ENCODE results near the gene FRMD1. TPM values are rescaled to one million over a fixed set of nuclear protein-coding genes. Genes with fewer than 3 reads are reported as not detected.

Gene FRMD1
- total RNA-seq, 1 experiment from 2014 or later = 0.57 TPM

DNA sequence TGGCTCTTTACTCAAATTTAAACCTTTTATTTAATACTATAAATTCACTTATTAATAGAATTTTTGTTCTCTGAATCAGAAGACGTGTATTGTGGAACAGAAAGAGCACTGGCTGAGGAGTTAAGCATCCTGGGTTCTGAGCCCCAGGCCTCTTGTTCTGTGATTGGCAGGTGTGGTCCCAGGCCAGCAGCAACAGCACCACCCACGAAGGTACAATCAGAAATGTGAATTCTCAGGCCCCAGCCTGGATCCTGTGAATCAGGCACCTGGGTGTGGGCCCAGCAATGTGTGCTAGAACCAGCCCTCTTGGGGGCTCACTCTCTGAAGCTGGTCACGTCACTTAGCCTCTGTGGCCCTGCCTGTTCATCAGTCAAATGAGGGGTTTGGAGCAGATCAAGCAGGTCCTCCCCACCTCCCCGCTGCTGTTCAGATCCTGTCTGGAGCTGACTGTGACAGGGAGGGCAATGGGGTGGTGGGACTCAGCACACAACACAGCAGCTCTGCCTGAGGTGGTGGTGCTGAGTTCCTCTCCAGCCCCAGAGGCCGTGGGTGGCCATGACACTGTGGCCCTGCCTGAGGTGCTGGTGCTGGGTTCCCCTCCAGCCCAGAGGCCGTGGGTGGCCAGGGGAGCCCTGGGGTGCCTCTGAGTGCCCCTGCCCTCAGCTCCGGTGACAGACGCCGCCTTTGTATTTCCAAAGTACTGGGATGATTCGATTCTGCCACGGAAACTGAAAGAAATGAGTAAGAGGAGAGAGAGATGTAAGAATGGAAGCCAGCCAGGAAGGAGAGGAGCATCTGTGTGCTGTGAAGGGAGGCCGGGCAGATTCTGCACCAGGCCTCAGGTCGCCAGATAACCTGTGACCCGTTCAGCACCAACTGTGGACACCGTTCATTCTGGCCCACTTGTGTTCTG, 41.6 kb upstream of the FRMD1 start:
- Mint-ChIP-seq H3K27me3 (ENCODE audit: low read depth) (peaks cover 10% of the 10 kb centered on the region), H3K27ac (no peak overlapping the region), H3K4me1 (peaks cover 34% of the 10 kb centered on the region), H3K4me3 (no peak overlapping the region), H3K9me3 (peaks cover 9% of the 10 kb centered on the region), H3K36me3 (no peaks in the 10 kb centered on the region)
- POLR2A ChIA-PET = no interaction called here
- CTCF ChIA-PET = interaction anchor here (1.6 to 2.3 kb wide), 2 partner anchors 12 to 60 kb away, joined by 8 to 9 read pairs; no protein-coding TSS in a partner anchor
- ATAC-seq (no peak), DNase-seq (ENCODE audit: low spot score) (no peak)
- no peak for TF ChIP-seq NR2C2 (CRISPR knock-in tag; IDR thresholded peaks at IDR 0.05)
- TF ChIP-seq EMX1 (CRISPR knock-in tag; IDR thresholded peaks at IDR 0.05) = no peak
- TF ChIP-seq NR3C1 (CRISPR knock-in tag; conservative IDR thresholded peaks at IDR 0.05; ENCODE audit: low read depth) = no peak
- TF ChIP-seq KAT7 (CRISPR knock-in tag; IDR thresholded peaks at IDR 0.05; ENCODE audit: borderline replicate concordance) = no peak
- TF ChIP-seq IRF2 (CRISPR knock-in tag; IDR thresholded peaks at IDR 0.05; ENCODE audit: borderline replicate concordance, low read depth) = no peak
- TF ChIP-seq SP1 (CRISPR knock-in tag; conservative IDR thresholded peaks at IDR 0.05) = no peak

DNA sequence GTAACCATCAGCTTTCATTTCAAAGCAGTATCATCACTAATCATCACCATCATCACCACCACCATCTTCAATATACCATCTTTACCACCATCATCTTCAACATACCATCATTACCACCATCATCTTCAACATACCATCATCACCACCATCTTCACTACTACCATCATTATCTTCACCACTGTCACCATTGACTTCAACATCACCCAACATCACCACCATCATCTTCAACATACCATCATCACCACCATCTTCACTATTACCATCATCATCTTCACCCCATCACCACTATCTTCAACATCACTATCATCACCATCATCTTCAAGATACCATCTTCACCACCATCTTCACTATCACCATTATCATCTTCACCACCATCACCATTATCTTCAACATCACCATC, 40.5 kb upstream of the FRMD1 start:
- Mint-ChIP-seq H3K27ac (no peak overlapping the region), H3K4me3 (no peak overlapping the region), H3K27me3 (ENCODE audit: low read depth) (peaks cover 10% of the 10 kb centered on the region), H3K4me1 (peaks cover 29% of the 10 kb centered on the region), H3K36me3 (no peaks in the 10 kb centered on the region), H3K9me3 (peaks cover 12% of the 10 kb centered on the region)
- DNase-seq (ENCODE audit: low spot score) (no peak), ATAC-seq (no peak)
- ChIA-PET POLR2A (no interaction called here), CTCF (interaction anchor here (1.7 to 2.9 kb wide), 3 partner anchors 17 to 58 kb away, joined by 5 to 38 read pairs (median 9); no protein-coding TSS in a partner anchor)
- TF ChIP-seq, protein P1, sequence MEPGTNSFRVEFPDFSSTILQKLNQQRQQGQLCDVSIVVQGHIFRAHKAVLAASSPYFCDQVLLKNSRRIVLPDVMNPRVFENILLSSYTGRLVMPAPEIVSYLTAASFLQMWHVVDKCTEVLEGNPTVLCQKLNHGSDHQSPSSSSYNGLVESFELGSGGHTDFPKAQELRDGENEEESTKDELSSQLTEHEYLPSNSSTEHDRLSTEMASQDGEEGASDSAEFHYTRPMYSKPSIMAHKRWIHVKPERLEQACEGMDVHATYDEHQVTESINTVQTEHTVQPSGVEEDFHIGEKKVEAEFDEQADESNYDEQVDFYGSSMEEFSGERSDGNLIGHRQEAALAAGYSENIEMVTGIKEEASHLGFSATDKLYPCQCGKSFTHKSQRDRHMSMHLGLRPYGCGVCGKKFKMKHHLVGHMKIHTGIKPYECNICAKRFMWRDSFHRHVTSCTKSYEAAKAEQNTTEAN (CRISPR knock-in tag; IDR thresholded peaks at IDR 0.05) = no peak
- TF ChIP-seq, protein P2, sequence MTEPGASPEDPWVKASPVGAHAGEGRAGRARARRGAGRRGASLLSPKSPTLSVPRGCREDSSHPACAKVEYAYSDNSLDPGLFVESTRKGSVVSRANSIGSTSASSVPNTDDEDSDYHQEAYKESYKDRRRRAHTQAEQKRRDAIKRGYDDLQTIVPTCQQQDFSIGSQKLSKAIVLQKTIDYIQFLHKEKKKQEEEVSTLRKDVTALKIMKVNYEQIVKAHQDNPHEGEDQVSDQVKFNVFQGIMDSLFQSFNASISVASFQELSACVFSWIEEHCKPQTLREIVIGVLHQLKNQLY (CRISPR knock-in tag; IDR thresholded peaks at IDR 0.05) = no peak
- TF ChIP-seq NR3C1 (CRISPR knock-in tag; conservative IDR thresholded peaks at IDR 0.05; ENCODE audit: low read depth) (no peak), AFF4 (CRISPR knock-in tag; IDR thresholded peaks at IDR 0.05; ENCODE audit: borderline replicate concordance) (no peak), HMGA2 (CRISPR knock-in tag; IDR thresholded peaks at IDR 0.05) (no peak), GRHL2 (CRISPR knock-in tag; IDR thresholded peaks at IDR 0.05; ENCODE audit: insufficient replicate concordance, severe bottlenecking) (no peak), CBFB (CRISPR knock-in tag; IDR thresholded peaks at IDR 0.05; ENCODE audit: low read depth) (no peak), ZBTB21 (CRISPR knock-in tag; IDR thresholded peaks at IDR 0.05; ENCODE audit: borderline replicate concordance) (no peak), E2F4 (CRISPR knock-in tag; IDR thresholded peaks at IDR 0.05; ENCODE audit: borderline replicate concordance, low read depth) (no peak), CDX4 (CRISPR knock-in tag; IDR thresholded peaks at IDR 0.05; ENCODE audit: borderline replicate concordance) (no peak), MAX (CRISPR knock-in tag; IDR thresholded peaks at IDR 0.05) (no peak), MXD4 (CRISPR knock-in tag; IDR thresholded peaks at IDR 0.05; ENCODE audit: borderline replicate concordance) (no peak), SP1 (CRISPR knock-in tag; conservative IDR thresholded peaks at IDR 0.05) (no peak)
- TF ChIP-seq, protein P3, sequence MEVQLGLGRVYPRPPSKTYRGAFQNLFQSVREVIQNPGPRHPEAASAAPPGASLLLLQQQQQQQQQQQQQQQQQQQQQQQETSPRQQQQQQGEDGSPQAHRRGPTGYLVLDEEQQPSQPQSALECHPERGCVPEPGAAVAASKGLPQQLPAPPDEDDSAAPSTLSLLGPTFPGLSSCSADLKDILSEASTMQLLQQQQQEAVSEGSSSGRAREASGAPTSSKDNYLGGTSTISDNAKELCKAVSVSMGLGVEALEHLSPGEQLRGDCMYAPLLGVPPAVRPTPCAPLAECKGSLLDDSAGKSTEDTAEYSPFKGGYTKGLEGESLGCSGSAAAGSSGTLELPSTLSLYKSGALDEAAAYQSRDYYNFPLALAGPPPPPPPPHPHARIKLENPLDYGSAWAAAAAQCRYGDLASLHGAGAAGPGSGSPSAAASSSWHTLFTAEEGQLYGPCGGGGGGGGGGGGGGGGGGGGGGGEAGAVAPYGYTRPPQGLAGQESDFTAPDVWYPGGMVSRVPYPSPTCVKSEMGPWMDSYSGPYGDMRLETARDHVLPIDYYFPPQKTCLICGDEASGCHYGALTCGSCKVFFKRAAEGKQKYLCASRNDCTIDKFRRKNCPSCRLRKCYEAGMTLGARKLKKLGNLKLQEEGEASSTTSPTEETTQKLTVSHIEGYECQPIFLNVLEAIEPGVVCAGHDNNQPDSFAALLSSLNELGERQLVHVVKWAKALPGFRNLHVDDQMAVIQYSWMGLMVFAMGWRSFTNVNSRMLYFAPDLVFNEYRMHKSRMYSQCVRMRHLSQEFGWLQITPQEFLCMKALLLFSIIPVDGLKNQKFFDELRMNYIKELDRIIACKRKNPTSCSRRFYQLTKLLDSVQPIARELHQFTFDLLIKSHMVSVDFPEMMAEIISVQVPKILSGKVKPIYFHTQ (CRISPR knock-in tag; IDR thresholded peaks at IDR 0.05) = no peak
- TF ChIP-seq, protein P4, sequence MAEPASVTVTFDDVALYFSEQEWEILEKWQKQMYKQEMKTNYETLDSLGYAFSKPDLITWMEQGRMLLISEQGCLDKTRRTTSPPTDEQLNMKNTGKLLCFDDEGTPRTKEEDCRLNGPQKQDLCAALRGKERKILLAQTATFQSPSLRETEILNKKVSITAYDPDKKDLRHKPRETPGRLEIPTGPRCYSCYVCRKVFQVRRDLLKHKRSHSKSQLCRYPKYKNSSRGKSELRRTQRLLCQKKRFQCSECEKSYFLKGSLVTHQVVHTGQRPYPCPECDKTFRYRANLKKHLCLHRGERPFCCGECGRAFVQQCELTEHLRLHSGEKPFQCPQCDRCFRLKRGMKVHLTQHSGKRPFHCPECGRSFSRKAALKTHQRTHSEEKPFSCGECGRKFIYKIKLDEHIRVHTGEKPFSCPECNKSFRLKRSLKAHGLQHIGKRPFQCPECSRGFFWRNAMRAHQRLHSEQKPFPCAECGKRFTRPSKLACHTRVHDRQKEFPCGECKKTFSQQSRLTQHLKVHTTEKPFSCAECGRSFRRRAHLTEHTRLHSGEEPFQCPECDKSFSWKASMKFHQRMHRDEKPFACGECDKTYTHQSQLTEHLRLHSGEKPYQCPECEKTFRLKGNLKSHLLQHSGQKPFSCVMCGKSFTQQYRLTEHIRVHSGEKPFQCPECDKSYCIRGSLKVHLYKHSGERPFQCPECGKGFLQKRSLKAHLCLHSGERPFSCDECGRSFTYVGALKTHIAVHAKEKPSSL (CRISPR knock-in tag; conservative IDR thresholded peaks at IDR 0.05) = no peak
